Testis (tissue), 3 donors: Measurements from ENCODE around the gene SERTAD4. TPM values are rescaled to one million over a fixed set of nuclear protein-coding genes. Genes with fewer than 3 reads are reported as not detected.

Experiments
- DNase-seq: peaks from one replicate; pipeline ENCODE4 v3.0.0-alpha.2; 2019
- H3K27ac ChIP-seq, 2 donors: fragments of 200-600 bp; sonication (generic); one replicate each; pipeline ENCODE4 v1.5.1; 2019
- H3K27me3 ChIP-seq: fragments of 200-600 bp; sonication (generic); one replicate; pipeline ENCODE4 v1.5.1; 2019
- H3K36me3 ChIP-seq: fragments of 200-600 bp; sonication (generic); one replicate; pipeline ENCODE4 v1.5.1; 2017; ENCODE audit warnings: low read depth; ENCODE audit errors: missing control alignments
- H3K4me1 ChIP-seq: fragments of 200-600 bp; sonication (generic); one replicate; pipeline ENCODE4 v1.5.1; 2019
- H3K4me3 ChIP-seq, 2 donors: fragments of 200-600 bp; sonication (generic); one replicate each; pipeline ENCODE4 v1.5.1; 2017 to 2019
- H3K9me3 ChIP-seq: fragments of 200-600 bp; sonication (generic); one replicate; pipeline ENCODE4 v1.5.1; 2017
- POLR2A ChIP-seq: fragments of 450-650 bp; IDR thresholded peaks from one replicate; pipeline ENCODE4 v1.6.1; 2017; ENCODE audit warnings: antibody characterized with exemption, mild to moderate bottlenecking, moderate library complexity
- WGBS, 2 donors: methylation state at CpG; one replicate each; pipeline ENCODE4 v1.1.5; 2018; 5-methylcytosine and 5-hydroxymethylcytosine counted together
- intact Hi-C: fragments of 100-400 bp; cut with DNase I; formaldehyde crosslinking; loops from one replicate; pipeline ENCODE4 v1.15.1; 2023; ENCODE audit warnings: low total_unique reads
- polyA plus RNA-seq: library from polyadenylated mRNA; stranded (reverse); fragments of 350-450 nt; fragmentation: Illumina TruSeq; extraction: RNeasy Lipid Tissue Mini Kit (QIAGEN cat#74804); gene quantifications from one replicate; pipeline ENCODE4 v1.2.3, GENCODE V29; 2014; ENCODE audit warnings: low read depth, low replicate concordance; ENCODE audit not compliant: insufficient read depth
- total RNA-seq, 2 donors: library from RNA; depleted of rRNA; stranded (reverse); fragments of >200 nt; gene quantifications; one replicate each; pipeline ENCODE4 v1.2.3, GENCODE V29; 2016
- TF ChIP-seq, protein P1 (sequence below), 3 experiments: fragments of 450-650 bp in 2 of 3; fragments of 200-600 bp in 1 of 3; sonication (generic) in 1 of 3; IDR thresholded peaks; one replicate each; pipeline ENCODE4 v1.5.1; 2016 to 2019; ENCODE audit warnings: antibody characterized with exemption in 3 of 3, mild to moderate bottlenecking in 2 of 3, moderate library complexity in 1 of 3

The SERTAD4 gene
- total and polyA plus RNA-seq, 3 donors from 2014 or later: 1.1 to 1.9 (median 1.1) TPM

GRCh38 chr1:210237981-210238380 is 5.4 kb downstream of the SERTAD4 start:
- WGBS, 2 donors: 84 to 91% methylated on average over 4 to 7 of the region's 8 CpGs
- Histone ChIP-seq H3K36me3 (no peaks in the 10 kb centered on the region), H3K27me3 (no peaks in the 10 kb centered on the region), H3K9me3 (no peaks in the 10 kb centered on the region), H3K4me3 (no peak overlapping the region), H3K4me1 (peaks cover 13% of the 10 kb centered on the region), H3K27ac (peak overlapping the region in 1 of 2 donors; percentile 39)
- DNase-seq: no peak
- TF ChIP-seq, protein P1, sequence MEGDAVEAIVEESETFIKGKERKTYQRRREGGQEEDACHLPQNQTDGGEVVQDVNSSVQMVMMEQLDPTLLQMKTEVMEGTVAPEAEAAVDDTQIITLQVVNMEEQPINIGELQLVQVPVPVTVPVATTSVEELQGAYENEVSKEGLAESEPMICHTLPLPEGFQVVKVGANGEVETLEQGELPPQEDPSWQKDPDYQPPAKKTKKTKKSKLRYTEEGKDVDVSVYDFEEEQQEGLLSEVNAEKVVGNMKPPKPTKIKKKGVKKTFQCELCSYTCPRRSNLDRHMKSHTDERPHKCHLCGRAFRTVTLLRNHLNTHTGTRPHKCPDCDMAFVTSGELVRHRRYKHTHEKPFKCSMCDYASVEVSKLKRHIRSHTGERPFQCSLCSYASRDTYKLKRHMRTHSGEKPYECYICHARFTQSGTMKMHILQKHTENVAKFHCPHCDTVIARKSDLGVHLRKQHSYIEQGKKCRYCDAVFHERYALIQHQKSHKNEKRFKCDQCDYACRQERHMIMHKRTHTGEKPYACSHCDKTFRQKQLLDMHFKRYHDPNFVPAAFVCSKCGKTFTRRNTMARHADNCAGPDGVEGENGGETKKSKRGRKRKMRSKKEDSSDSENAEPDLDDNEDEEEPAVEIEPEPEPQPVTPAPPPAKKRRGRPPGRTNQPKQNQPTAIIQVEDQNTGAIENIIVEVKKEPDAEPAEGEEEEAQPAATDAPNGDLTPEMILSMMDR (IDR thresholded peaks at IDR 0.05): no peak
- no peak for TF ChIP-seq POLR2A
- intact Hi-C loops: no loop called here

DNA sequence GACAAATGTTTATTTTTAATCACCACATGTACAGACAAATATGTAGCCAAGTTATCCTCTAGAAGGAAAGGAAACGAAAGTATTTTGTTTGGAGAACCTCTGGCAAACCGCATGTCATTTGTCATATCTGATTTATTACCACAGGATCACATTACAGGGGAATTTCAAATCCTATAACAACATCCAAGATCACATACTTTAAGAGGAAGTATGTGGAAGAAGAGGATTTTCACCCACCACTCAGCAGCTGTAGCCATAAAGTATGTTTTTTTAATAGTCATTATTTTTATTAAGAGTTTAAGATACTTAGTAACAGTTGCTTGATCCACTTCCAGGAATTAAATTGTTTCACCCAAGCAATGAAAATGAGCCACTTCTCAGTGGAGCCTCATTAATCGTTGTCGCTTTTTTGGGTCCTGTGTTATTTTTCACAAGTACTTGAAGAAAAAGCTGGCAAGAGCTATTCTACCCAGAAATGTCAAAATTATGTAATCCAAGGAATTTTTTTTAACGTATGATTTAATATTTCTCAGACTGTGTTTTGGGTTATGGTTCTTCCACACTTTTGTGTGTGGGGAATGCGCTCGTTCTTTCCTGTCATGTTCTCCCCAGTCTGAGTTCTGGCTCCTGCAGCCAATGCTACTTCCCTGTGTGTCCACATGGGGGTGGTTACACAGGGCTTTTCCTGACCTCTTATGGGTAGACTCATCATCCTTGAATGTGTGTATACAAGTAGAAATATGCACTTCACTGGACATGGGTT is 6.9 kb downstream of the SERTAD4 start:
- no peaks in the 10 kb centered on the region for H3K4me1 ChIP-seq
- 72 to 74% methylated on average over 7 of the region's 7 CpGs for WGBS, 2 donors
- TF ChIP-seq, protein P1 (IDR thresholded peaks at IDR 0.05): no peak
- TF ChIP-seq POLR2A: no peak

GRCh38 chr1:210241121-210241520 is 8.5 kb downstream of the SERTAD4 start:
- intact Hi-C loops: no loop called here
- Histone ChIP-seq H3K27me3 (no peaks in the 10 kb centered on the region), H3K27ac (no peak overlapping the region), H3K4me3 (no peak overlapping the region), H3K36me3 (no peaks in the 10 kb centered on the region), H3K9me3 (no peaks in the 10 kb centered on the region), H3K4me1 (no peaks in the 10 kb centered on the region)
- DNase-seq: no peak
- WGBS, 2 donors: 88 to 92% methylated on average over 5 of the region's 5 CpGs
- TF ChIP-seq, protein P1 (IDR thresholded peaks at IDR 0.05): no peak
- TF ChIP-seq POLR2A: no peak

More for the DNA sequence above, 6.9 kb downstream of the SERTAD4 start:
- DNase-seq: no peak
- no peaks in the 10 kb centered on the region for H3K9me3 ChIP-seq
- intact Hi-C loops: no loop called here
- no peak overlapping the region for H3K4me3 ChIP-seq
- H3K27me3 ChIP-seq: no peaks in the 10 kb centered on the region
- no peaks in the 10 kb centered on the region for H3K36me3 ChIP-seq
- no peak overlapping the region for H3K27ac ChIP-seq

GRCh38 chr1:210244746-210245367 is 12.3 kb downstream of the SERTAD4 start:
- no peaks in the 10 kb centered on the region for H3K4me1 ChIP-seq
- no peaks in the 10 kb centered on the region for H3K27me3 ChIP-seq
- 85 to 96% methylated on average over 6 of the region's 6 CpGs for WGBS, 2 donors
- no peaks in the 10 kb centered on the region for H3K9me3 ChIP-seq
- no peak overlapping the region for H3K27ac ChIP-seq
- TF ChIP-seq, protein P1 (IDR thresholded peaks at IDR 0.05): no peak
- TF ChIP-seq POLR2A: no peak
- H3K36me3 ChIP-seq: no peaks in the 10 kb centered on the region
- intact Hi-C loops: no loop called here
- DNase-seq: no peak
- no peak overlapping the region for H3K4me3 ChIP-seq
